Endothelial cell of umbilical vein (primary cell): ENCODE results near the gene CEP44. TPM values are rescaled to one million over a fixed set of nuclear protein-coding genes. Genes with fewer than 3 reads are reported as not detected.

ENCODE experiments used
- BruUV-seq: library from RNA; stranded (reverse); fragments of 400-500 nt; replicated peaks from 2 replicates; lab custom pipeline; 2021; lab: Mats Ljungman, UMichigan
- CTCF ChIA-PET: fragments of 300-600, 350-600 bp; sonication (Branson Sonifier 250); formaldehyde crosslinking; loops from one replicate; lab custom pipeline; 2021; ENCODE audit warnings: antibody characterized with exemption, inconsistent platforms; lab: Charles Lee
- POLR2A ChIA-PET: fragments of 300-600, 350-600 bp; sonication (Branson Sonifier 250); formaldehyde crosslinking; loops from one replicate; lab custom pipeline; 2021; ENCODE audit warnings: antibody characterized with exemption, inconsistent platforms; lab: Charles Lee
- DNase-seq: peaks from one replicate; pipeline ENCODE4 v3.0.0-alpha.2; 2011; ENCODE audit warnings: low read depth, low spot score
- FAIRE-seq: peaks from 2 replicates; lab custom pipeline; 2011; peaks lifted over from hg19 to GRCh38; lab: Jason Lieb, UNC
- H2AFZ ChIP-seq: 2 replicates; pipeline ENCODE4 v1.6.0; 2012; ENCODE audit warnings: low read depth, low read length, control low read depth, inconsistent platforms
- H3K27ac ChIP-seq: 2 replicates; pipeline ENCODE4 v1.5.1; 2011; ENCODE audit warnings: low read depth, mild to moderate bottlenecking, control low read depth, low read length, moderate library complexity; ENCODE audit not compliant: insufficient read depth
- H3K27me3 ChIP-seq, 2 experiments: 2 replicates each; pipeline versions ENCODE4 v1.6.0 to v1.6.1; 2011; ENCODE audit warnings: low read length in 2 of 2, mixed read lengths in 1 of 2; ENCODE audit not compliant: control insufficient read depth in 2 of 2, insufficient read depth in 2 of 2
- H3K36me3 ChIP-seq, 2 experiments: 2 replicates in 1 of 2; 3 replicates in 1 of 2; pipeline ENCODE4 v1.5.1; 2011; ENCODE audit warnings: low read length in 2 of 2, mild to moderate bottlenecking in 1 of 2, moderate library complexity in 1 of 2; ENCODE audit not compliant: control insufficient read depth in 2 of 2, insufficient read depth in 2 of 2; ENCODE audit errors: extremely low read depth in 1 of 2
- H3K4me1 ChIP-seq: 3 replicates; pipeline ENCODE4 v1.5.1; 2011; ENCODE audit warnings: mild to moderate bottlenecking, low read length; ENCODE audit not compliant: control insufficient read depth, insufficient read depth; ENCODE audit errors: extremely low read depth
- H3K4me2 ChIP-seq: 2 replicates; pipeline ENCODE4 v1.6.1; 2011; ENCODE audit warnings: low read length, control low read depth, mixed read lengths; ENCODE audit not compliant: insufficient read depth
- H3K4me3 ChIP-seq, 3 experiments: fragments of 200-600 bp in 1 of 3; sonication (generic), shearing (Covaris generic) in 1 of 3; replicated peaks in 1 of 3; 2 replicates each; pipeline ENCODE4 v1.5.1; 2011 to 2016; ENCODE audit warnings: control low read depth in 3 of 3, low read length in 3 of 3, mild to moderate bottlenecking in 2 of 3, inconsistent platforms in 1 of 3, low read depth in 1 of 3, moderate library complexity in 1 of 3; ENCODE audit not compliant: insufficient read depth in 1 of 3
- H3K79me2 ChIP-seq: 2 replicates; pipeline ENCODE4 v1.6.0; 2012; ENCODE audit warnings: low read length, inconsistent platforms; ENCODE audit not compliant: control insufficient read depth, insufficient read depth
- H3K9ac ChIP-seq: replicated peaks from 2 replicates; pipeline ENCODE3; 2011; ENCODE audit warnings: low read length, control low read depth; ENCODE audit not compliant: insufficient read depth; ENCODE audit errors: extremely low read depth
- H3K9me1 ChIP-seq: replicated peaks from 3 replicates; pipeline ENCODE4 v1.6.0; 2011; ENCODE audit warnings: mild to moderate bottlenecking, low read length; ENCODE audit not compliant: control insufficient read depth, insufficient read depth; ENCODE audit errors: extremely low read depth
- H3K9me3 ChIP-seq: replicated peaks from 2 replicates; pipeline ENCODE4 v1.5.1; 2012; ENCODE audit warnings: low read length, inconsistent platforms; ENCODE audit not compliant: control insufficient read depth, insufficient read depth
- H4K20me1 ChIP-seq: replicated peaks from 2 replicates; pipeline ENCODE3; 2011; ENCODE audit warnings: mild to moderate bottlenecking, low read length; ENCODE audit not compliant: control insufficient read depth, insufficient read depth; ENCODE audit errors: extremely low read depth
- CTCF ChIP-seq, 2 donors: IDR thresholded peaks; 1 replicate in 1 of 2; 2 replicates in 1 of 2; pipeline ENCODE4 v1.5.1; 2011; ENCODE audit warnings: low read length in 2 of 2, mild to moderate bottlenecking in 2 of 2, moderate library complexity in 2 of 2, control low read depth in 1 of 2, inconsistent platforms in 1 of 2, low read depth in 1 of 2; ENCODE audit not compliant: insufficient read depth in 1 of 2; ENCODE audit errors: extremely low read depth in 1 of 2
- EZH2 ChIP-seq: IDR thresholded peaks from 2 replicates; pipeline ENCODE4 v1.6.1; 2012; ENCODE audit warnings: borderline replicate concordance, low read depth, mild to moderate bottlenecking, moderate library complexity, low read length, inconsistent platforms; ENCODE audit not compliant: severe bottlenecking
- JUN ChIP-seq: IDR thresholded peaks from 2 replicates; pipeline ENCODE4 v1.6.1; 2011; ENCODE audit warnings: borderline replicate concordance, low read depth; ENCODE audit not compliant: insufficient read length, insufficient read depth
- MAX ChIP-seq: IDR thresholded peaks from 2 replicates; pipeline ENCODE4 v1.6.1; 2011; ENCODE audit not compliant: insufficient read depth, insufficient read length
- MYC ChIP-seq: IDR thresholded peaks from one replicate; pipeline ENCODE4 v1.6.1; 2011; ENCODE audit warnings: mild to moderate bottlenecking, low read depth, low read length
- POLR2AphosphoS5 ChIP-seq: IDR thresholded peaks from 2 replicates; pipeline ENCODE4 v1.6.1; 2012; ENCODE audit warnings: low read depth, mild to moderate bottlenecking, control low read depth, low read length, moderate library complexity; ENCODE audit not compliant: insufficient read depth
- dilution Hi-C: fragments of 300-500 bp; cut with MboI; formaldehyde crosslinking; loops from one replicate; pipeline ENCODE4 v1.15.0; 2019; ENCODE audit warnings: low sequenced_read_pairs; ENCODE audit not compliant: extremely low pct_ligation_motif_present
- intact Hi-C: fragments of 100-400 bp; cut with micrococcal nuclease; formaldehyde crosslinking; loops from one replicate; pipeline ENCODE4 v1.10.0; 2022
- polyA plus RNA-seq, 4 experiments: library from polyadenylated mRNA; depleted of rRNA in 3 of 4; stranded (reverse) in 3 of 4; unstranded in 1 of 4; fragments of >200 nt; gene quantifications; 2 replicates each; pipeline versions ENCODE4 v1.2.1 to v1.2.3, GENCODE V29; 2011 to 2012; ENCODE audit warnings: missing spikeins in 1 of 4
- total RNA-seq: library from RNA; stranded (reverse); gene quantifications from 2 replicates; pipeline ENCODE4 v1.2.3, GENCODE V29; 2021

Gene CEP44
- total and polyA plus RNA-seq, 2 donors (not counting 3 experiments of a cell fraction or from before 2014, with no cell fraction given), result 2.0 to 13.0 TPM

GRCh38 chr4:174332741-174333493, 49.2 kb downstream of the CEP44 start:
- Histone ChIP-seq H4K20me1 (no peaks in the 10 kb centered on the region), H3K4me1 (no peaks in the 10 kb centered on the region), H3K27me3 (no peaks in the 10 kb centered on the region), H3K36me3 (no peaks in the 10 kb centered on the region), H3K9me1 (no peaks in the 10 kb centered on the region), H2AFZ (no peak overlapping the region), H3K4me3 (no peak overlapping the region), H3K79me2 (no peaks in the 10 kb centered on the region), H3K27ac (no peak overlapping the region), H3K9ac (no peak overlapping the region), H3K4me2 (no peak overlapping the region), H3K9me3 (no peaks in the 10 kb centered on the region)
- dilution Hi-C loops, result no loop called here
- BruUV-seq, result no TSS peak
- ChIA-PET POLR2A (no interaction called here), CTCF (no interaction called here)
- no peak for DNase-seq
- intact Hi-C loops, result no loop called here
- no peak for FAIRE-seq
- TF ChIP-seq EZH2, result no peak
- TF ChIP-seq CTCF (IDR thresholded peaks at IDR 0.05; ENCODE audit: extremely low read depth in 1 of 2, insufficient read depth in 1 of 2, low read depth in 1 of 2, low read length in 2 of 2), result no peak
- TF ChIP-seq JUN, result no peak
- TF ChIP-seq MAX, result no peak

GRCh38 chr4:174334628-174335027, 50.9 kb downstream of the CEP44 start:
- BruUV-seq, result no TSS peak
- CTCF ChIA-PET, result no interaction called here
- no peak overlapping the region for H3K4me3 ChIP-seq
- intact Hi-C loops (no loop called here), dilution Hi-C loops (no loop called here)
- POLR2A ChIA-PET, result no interaction called here
- no peak overlapping the region for H3K27ac ChIP-seq
- H3K9me1 ChIP-seq, result no peaks in the 10 kb centered on the region
- H3K79me2 ChIP-seq, result no peaks in the 10 kb centered on the region
- TF ChIP-seq POLR2AphosphoS5, result no peak
- TF ChIP-seq MYC, result no peak
- no peak for TF ChIP-seq MAX
- FAIRE-seq (no peak), DNase-seq (no peak)
- H3K9me3 ChIP-seq, result no peaks in the 10 kb centered on the region
- no peaks in the 10 kb centered on the region for H4K20me1 ChIP-seq
- H3K4me2 ChIP-seq, result no peak overlapping the region
- no peaks in the 10 kb centered on the region for H3K36me3 ChIP-seq
- H3K4me1 ChIP-seq, result no peaks in the 10 kb centered on the region
- H2AFZ ChIP-seq, result no peak overlapping the region
- H3K27me3 ChIP-seq, result no peaks in the 10 kb centered on the region
- H3K9ac ChIP-seq, result no peak overlapping the region
